ELF-1 (cell line): Measurements from ENCODE around the gene AEBP1.
"Not testable (repeated sequence)": the region's sequence is repeated elsewhere in the genome, so short reads cannot be mapped to it uniquely, and the experiment has no call there.

ENCODE experiments used
- DNase-seq: peaks from one replicate; pipeline ENCODE4 v3.0.0-alpha.2; 2016; ENCODE audit warnings: low read depth, low spot score

AEBP1 gene

GRCh38 chr7:44116789-44117666 is 12.9 kb downstream of the AEBP1 start:
- no peak for DNase-seq

- no peak for DNase-seq
Measured at GRCh38 chr7:44117801-44118429, 13.8 kb downstream of the AEBP1 start.

- DNase-seq: no peak
Measured at GRCh38 chr7:44119829-44120380, 15.8 kb downstream of the AEBP1 start.

GRCh38 chr7:44120395-44120794 is 16.2 kb downstream of the AEBP1 start:
- no peak for DNase-seq

- DNase-seq: no peak
Measured at GRCh38 chr7:44121761-44122420, 17.7 kb downstream of the AEBP1 start.

GRCh38 chr7:44122529-44122928 is 18.4 kb downstream of the AEBP1 start:
- no peak for DNase-seq

- DNase-seq: peak; percentile 97
Measured at GRCh38 chr7:44123190-44124003, 19.3 kb downstream of the AEBP1 start, which contains the start of gene POLD2. TSS of gene POLD2 (minus strand) at chr7:44123548. CDS start at chr7:44122053, 1,495 bp downstream.

- no peak for DNase-seq
Measured at GRCh38 chr7:44124822-44125202, 20.7 kb downstream of the AEBP1 start.

GRCh38 chr7:44126574-44126973 is 22.4 kb downstream of the AEBP1 start:
- DNase-seq: not testable (repeated sequence)

GRCh38 chr7:44127161-44127560 is 23.0 kb downstream of the AEBP1 start:
- no peak for DNase-seq

GRCh38 chr7:44128721-44129582 is 24.8 kb downstream of the AEBP1 start:
- DNase-seq: no peak

- DNase-seq: peak; percentile 84
Measured at GRCh38 chr7:44131173-44132029, 27.3 kb downstream of the AEBP1 start.

GRCh38 chr7:44132039-44132438 is 27.9 kb downstream of the AEBP1 start:
- DNase-seq: peak; percentile 25

GRCh38 chr7:44133295-44133694 is 29.1 kb downstream of the AEBP1 start:
- DNase-seq: no peak

GRCh38 chr7:44134943-44135628 is 30.9 kb downstream of the AEBP1 start:
- DNase-seq: no peak

GRCh38 chr7:44136731-44137130 is 32.6 kb downstream of the AEBP1 start:
- no peak for DNase-seq

GRCh38 chr7:44138698-44139097 is 34.6 kb downstream of the AEBP1 start:
- DNase-seq: no peak

GRCh38 chr7:44139311-44140010 is 35.3 kb downstream of the AEBP1 start:
- no peak for DNase-seq
